Measurements from ENCODE around the gene CTIF.

CTIF gene

GRCh38 chr18:48871391-48872166, 332.7 kb downstream of the CTIF start:
- no peak for DNase-seq (ENCODE audit: low spot score)

GRCh38 chr18:48872234-48873145, 333.7 kb downstream of the CTIF start:
- DNase-seq (ENCODE audit: low spot score), result no peak

GRCh38 chr18:48874233-48874632, 335.4 kb downstream of the CTIF start:
- no peak for DNase-seq (ENCODE audit: low spot score)

GRCh38 chr18:48874701-48875162, 335.9 kb downstream of the CTIF start:
- no peak for DNase-seq (ENCODE audit: low spot score)

GRCh38 chr18:48875314-48875941, 336.6 kb downstream of the CTIF start:
- no peak for DNase-seq (ENCODE audit: low spot score)

- no peak for DNase-seq (ENCODE audit: low spot score)
Measured at GRCh38 chr18:48875942-48876511, 337.2 kb downstream of the CTIF start.

- DNase-seq (ENCODE audit: low spot score), result no peak
Measured at GRCh38 chr18:48876590-48876989, 337.8 kb downstream of the CTIF start.

GRCh38 chr18:48877941-48878340, 339.1 kb downstream of the CTIF start:
- no peak for DNase-seq (ENCODE audit: low spot score)

GRCh38 chr18:48878471-48878870, 339.6 kb downstream of the CTIF start:
- no peak for DNase-seq (ENCODE audit: low spot score)

GRCh38 chr18:48879008-48879431, 340.2 kb downstream of the CTIF start:
- no peak for DNase-seq (ENCODE audit: low spot score)

- DNase-seq (ENCODE audit: low spot score), result no peak
Measured at GRCh38 chr18:48880931-48881330, 342.1 kb downstream of the CTIF start.

GRCh38 chr18:48882379-48882778, 343.5 kb downstream of the CTIF start:
- no peak for DNase-seq (ENCODE audit: low spot score)

GRCh38 chr18:48884306-48884705, 345.5 kb downstream of the CTIF start:
- DNase-seq (ENCODE audit: low spot score), result no peak

- DNase-seq (ENCODE audit: low spot score), result no peak
Measured at GRCh38 chr18:48884771-48885170, 345.9 kb downstream of the CTIF start.

GRCh38 chr18:48885266-48885923, 346.6 kb downstream of the CTIF start:
- DNase-seq (ENCODE audit: low spot score), result no peak

GRCh38 chr18:48885924-48886400, 347.1 kb downstream of the CTIF start:
- DNase-seq (ENCODE audit: low spot score), result no peak

- no peak for DNase-seq (ENCODE audit: low spot score)
Measured at GRCh38 chr18:48886520-48887293, 347.9 kb downstream of the CTIF start.

- no peak for DNase-seq (ENCODE audit: low spot score)
Measured at GRCh38 chr18:48887294-48887904, 348.6 kb downstream of the CTIF start.

- no peak for DNase-seq (ENCODE audit: low spot score)
Measured at GRCh38 chr18:48887905-48888772, 349.3 kb downstream of the CTIF start.

All from COLO829 (cell line).